ELF-1 (cell line): ENCODE results near the gene CTBP2.

Experiments
- DNase-seq: peaks from one replicate; pipeline ENCODE4 v3.0.0-alpha.2; 2016; ENCODE audit warnings: low read depth, low spot score

Gene CTBP2

DNA sequence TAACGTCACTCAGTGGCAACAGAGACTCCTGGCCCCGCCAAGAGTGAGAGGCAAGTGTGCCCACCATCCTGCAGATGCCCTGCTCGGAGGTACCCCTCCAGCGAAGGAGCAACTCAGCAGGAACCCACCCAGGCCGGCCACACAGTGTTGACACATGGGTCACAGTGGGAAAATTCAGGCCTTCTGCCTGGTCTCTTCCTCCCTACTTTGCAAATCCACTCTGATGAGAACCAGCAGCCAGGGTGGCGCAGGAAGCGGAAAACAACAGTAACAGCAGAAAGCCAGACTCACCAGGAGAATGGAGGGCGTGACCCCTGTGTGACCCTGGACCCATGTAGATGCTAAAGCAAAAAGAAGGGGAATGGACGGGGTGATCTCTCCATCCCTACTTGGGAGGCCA is 53.8 kb downstream of the CTBP2 start:
- no peak for DNase-seq

DNA sequence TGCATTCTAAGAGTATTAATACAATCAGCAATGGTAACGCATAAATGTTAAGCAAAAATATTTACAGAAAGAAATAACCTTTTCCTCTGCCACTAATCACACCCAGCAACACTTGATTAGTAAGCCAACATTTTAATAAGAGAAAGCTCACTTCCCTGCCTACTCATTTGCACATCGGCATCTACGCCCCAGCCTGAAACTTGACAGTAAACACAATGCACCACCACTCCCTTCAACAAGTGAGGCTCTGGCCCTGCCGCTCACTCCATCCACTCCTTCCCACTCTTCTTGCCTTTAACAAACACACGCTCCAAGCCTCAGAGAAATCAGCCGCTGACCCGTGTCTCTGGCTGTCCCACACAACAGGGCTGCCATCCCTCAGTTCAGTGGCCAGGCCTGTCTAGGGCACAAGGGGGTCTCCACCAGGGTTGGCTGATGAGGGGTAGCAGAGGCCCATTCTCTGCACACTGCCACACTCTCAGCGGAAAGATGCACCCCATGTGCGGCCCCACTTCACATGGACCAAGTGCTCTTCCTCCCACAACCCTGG is 54.6 kb downstream of the CTBP2 start:
- no peak for DNase-seq

- no peak for DNase-seq
Observed at GRCh38 chr10:125105155-125105554, 55.2 kb downstream of the CTBP2 start.

- DNase-seq: no peak
Observed at GRCh38 chr10:125104559-125104958, 55.8 kb downstream of the CTBP2 start.

DNA sequence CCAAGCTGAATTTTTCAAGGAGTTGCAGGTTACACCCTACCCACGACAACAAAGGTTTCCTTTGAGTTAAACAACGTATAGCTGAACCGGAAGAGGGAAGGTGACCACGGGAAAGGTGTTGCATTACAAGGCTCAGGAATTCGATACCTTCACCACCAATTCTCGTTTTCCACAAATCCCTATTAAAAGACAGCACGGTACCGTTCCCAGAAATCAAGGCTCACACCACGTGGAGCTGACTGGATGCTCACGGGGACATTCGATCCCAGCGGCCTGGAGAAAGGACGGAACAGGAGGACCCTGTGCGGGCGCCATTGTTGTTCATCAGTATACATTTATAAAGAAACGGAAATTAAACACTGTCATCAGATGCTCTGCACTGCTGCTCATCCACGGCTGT is 56.4 kb downstream of the CTBP2 start:
- DNase-seq: no peak

GRCh38 chr10:125103466-125103865 is 56.9 kb downstream of the CTBP2 start:
- no peak for DNase-seq

GRCh38 chr10:125102821-125103220 is 57.5 kb downstream of the CTBP2 start:
- no peak for DNase-seq

GRCh38 chr10:125102246-125102645 is 58.1 kb downstream of the CTBP2 start:
- DNase-seq: no peak

DNA sequence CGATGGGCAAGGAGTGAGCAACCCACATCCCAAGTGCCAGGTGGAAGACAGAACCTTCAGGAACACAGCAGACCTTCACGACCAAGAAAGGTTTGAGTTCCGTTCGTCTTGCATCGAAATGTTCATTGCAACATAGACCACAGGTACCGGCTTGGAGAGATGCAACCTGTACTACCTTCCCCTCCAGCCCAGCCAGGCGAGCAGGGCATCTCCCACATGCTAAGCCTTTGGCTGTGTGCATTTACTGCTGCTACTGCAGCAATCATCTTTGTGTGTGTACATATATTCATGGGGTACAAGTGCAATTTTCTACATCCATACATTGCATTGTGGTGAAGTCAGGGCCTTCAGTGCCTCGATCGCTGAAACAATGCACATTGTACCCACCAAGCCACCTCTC is 58.8 kb downstream of the CTBP2 start:
- no peak for DNase-seq

GRCh38 chr10:125101049-125101448 is 59.3 kb downstream of the CTBP2 start:
- no peak for DNase-seq

DNA sequence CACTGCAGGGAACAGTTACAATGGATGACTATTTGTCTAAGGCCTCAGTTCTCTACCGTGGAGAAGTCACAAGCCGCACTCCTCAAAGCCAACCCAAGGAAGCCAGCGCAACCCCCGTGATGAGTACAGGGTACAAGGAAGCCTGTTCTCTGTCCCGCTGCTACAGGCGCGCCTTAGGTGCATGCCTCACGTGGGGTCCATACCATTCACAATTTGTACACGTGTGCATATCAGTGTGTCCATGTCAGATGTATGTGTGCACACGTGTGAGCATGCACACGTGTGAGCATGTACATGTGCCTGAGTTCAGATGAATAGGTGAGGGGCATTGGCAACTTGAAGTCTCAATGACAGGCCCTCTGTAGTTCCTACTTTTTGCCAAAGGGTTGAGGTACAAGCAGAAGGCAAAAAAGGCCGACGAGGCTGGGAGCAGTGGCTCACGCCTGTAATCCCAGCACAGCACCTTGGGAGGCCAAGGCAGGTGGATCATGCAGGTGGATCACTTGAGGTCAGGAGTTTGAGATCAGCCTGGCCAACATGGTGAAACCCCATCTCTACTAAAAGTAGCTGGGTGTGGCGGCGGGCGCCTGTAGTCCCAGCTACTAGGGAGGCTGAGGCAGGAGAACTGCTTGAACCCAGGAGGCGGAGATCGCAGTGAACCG is 62.8 kb downstream of the CTBP2 start:
- no peak for DNase-seq

DNA sequence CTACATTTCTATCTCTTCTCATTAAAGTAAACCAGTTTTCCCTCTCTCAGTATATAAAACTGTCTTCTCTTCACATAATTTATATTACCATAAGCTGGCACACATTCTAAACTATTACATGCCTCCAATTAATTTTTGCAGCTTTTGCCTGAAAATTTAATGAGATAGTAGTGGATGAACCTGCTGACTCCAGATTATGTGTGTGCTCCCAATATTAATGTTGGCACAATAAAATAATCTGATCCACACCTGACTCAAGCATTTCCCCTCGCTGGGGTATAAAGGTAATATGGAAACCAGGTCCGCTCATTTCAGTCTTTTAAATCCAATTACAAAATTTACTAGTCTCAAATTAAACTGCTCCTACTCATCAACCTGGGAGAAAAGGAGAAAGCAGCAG is 63.4 kb downstream of the CTBP2 start:
- no peak for DNase-seq

- DNase-seq: no peak
Observed at GRCh38 chr10:125096371-125096770, 64.0 kb downstream of the CTBP2 start.

DNA sequence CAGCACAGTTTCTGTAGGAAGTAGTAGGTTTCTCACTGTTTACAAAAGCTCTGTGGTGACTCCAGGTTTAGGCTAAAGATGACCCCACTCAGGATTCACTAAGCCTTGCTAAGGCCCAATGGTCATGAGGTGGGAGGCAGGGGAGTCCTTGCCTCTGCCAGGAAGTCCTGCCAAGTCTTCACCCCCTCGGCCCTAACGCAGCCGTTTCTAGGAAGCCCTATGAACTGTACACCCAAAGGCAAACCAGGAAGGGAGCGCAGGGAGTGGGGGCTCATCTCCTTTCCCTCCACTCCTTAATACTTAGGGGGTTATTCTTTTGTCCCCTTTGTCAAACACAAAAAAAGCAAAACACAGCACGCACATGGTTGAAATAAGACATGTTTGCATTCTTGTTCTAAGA is 64.6 kb downstream of the CTBP2 start:
- DNase-seq: no peak

- no peak for DNase-seq
Observed at GRCh38 chr10:125095228-125095627, 65.1 kb downstream of the CTBP2 start.

- DNase-seq: no peak
Observed at GRCh38 chr10:125094806-125095205, 65.6 kb downstream of the CTBP2 start.

- no peak for DNase-seq
Observed at GRCh38 chr10:125093974-125094705, 66.2 kb downstream of the CTBP2 start.

DNA sequence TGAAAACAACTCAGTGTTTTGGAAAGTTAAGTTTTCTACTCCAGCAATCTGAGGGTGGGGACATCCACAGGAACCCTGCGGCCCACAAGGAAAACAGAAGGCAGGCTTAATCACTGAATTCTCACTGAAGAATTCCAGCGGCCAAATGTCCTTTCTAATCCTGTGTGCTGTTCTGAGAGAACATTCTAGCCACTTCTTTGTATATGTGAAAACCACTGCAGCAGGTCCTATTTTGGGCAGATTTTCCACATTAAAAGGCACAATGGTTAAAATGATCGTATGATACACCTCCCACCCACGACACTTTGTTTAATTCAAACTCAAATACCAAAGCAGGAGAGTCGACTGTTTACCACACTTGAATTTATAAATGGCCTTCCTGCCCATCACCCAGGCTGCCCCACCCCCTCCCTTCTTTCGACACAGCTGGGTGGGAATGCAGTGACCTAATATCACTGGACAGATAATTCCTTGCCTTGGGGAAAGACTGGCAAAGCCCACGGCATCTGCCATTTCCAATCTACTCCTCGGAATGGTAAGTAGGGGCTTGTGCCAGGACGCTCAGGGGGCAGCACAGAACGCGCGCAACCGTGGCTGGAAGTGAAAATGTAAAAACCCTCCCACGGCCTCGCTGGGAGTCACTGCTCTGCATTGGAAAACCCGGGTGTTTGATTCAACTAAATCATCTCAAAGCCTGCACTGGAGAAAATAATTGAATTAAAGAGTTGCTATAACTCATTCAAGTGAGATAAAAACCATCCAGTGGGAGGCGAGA is 67.0 kb downstream of the CTBP2 start:
- DNase-seq: no peak

DNA sequence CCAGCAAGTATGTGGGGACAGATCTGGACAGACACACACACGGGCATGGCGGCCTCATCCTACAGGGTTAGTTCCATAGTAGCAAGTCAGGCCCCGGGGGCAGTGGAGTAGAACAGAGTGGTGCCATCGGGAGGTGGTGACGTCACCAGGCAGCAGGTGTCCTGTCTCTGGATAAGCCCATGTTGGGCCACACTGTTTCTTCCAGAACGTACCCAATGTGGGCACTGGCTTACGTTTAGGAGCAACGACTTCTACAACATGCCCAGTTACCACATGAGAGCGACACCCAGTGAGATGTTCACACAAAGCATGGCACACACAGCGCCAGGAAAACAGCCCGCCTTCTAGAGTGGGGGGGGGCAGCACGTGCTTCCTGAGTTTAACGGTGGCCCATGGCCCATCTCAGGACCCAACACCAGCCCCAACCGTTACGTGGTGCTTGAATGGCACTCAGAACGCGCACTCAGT is 67.8 kb downstream of the CTBP2 start:
- DNase-seq: no peak

DNA sequence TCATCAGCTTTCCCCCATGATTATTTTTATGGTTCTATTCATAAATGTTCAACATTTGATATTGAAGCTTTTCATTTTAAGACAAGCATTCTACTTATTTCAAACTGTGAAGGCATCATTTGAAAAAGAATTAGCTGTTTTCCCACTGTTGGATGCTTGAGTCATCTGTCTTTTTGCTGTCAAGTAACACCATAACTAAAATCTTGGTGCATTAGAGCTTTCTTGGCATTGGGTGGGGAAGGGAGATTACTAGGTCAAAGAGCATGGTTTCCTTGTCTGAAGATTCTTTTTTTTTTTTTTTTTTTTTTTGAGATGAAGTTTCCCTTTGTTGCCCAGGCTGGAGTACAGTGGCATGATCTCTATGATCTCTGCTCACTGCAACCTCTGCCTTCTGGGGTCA is 68.5 kb downstream of the CTBP2 start:
- no peak for DNase-seq

- DNase-seq: no peak
Observed at GRCh38 chr10:125089469-125089868, 70.9 kb downstream of the CTBP2 start.

- DNase-seq: no peak
Observed at GRCh38 chr10:125087897-125088215, 72.5 kb downstream of the CTBP2 start.
